ENCODE results near the gene RABGAP1.

The RABGAP1 gene

GRCh38 chr9:123109540-123110279, 168.9 kb downstream of the RABGAP1 start:
- peaks cover 56% of the 10 kb centered on the region for H3K36me3 ChIP-seq (ENCODE audit: control insufficient read depth, insufficient read depth, low read length)
- peaks cover 3% of the 10 kb centered on the region for H3K4me1 ChIP-seq (ENCODE audit: control insufficient read depth, insufficient read depth, low read length, poor library complexity, severe bottlenecking)
- 94 to 98% methylated on average over 12 to 13 of the region's 15 CpGs for WGBS, 2 experiments (ENCODE audit: insufficient coverage in 2 of 2)
- H3K4me3 ChIP-seq (ENCODE audit: extremely low read depth, insufficient read depth, low read length, poor library complexity, severe bottlenecking) = no peak overlapping the region
- no peaks in the 10 kb centered on the region for H3K9me3 ChIP-seq (ENCODE audit: control insufficient read depth, low read length)
- H3K27ac ChIP-seq (ENCODE audit: low read depth, low read length, severe bottlenecking) = no peak overlapping the region

GRCh38 chr9:123111427-123112014, 170.7 kb downstream of the RABGAP1 start:
- WGBS, 2 experiments (ENCODE audit: insufficient coverage in 2 of 2) = 94 to 95% methylated on average over 7 to 8 of the region's 8 CpGs
- Histone ChIP-seq H3K9me3 (ENCODE audit: control insufficient read depth, low read length) (no peaks in the 10 kb centered on the region), H3K4me3 (ENCODE audit: extremely low read depth, insufficient read depth, low read length, poor library complexity, severe bottlenecking) (no peak overlapping the region), H3K36me3 (ENCODE audit: control insufficient read depth, insufficient read depth, low read length) (peaks cover 50% of the 10 kb centered on the region), H3K27ac (ENCODE audit: low read depth, low read length, severe bottlenecking) (no peak overlapping the region), H3K4me1 (ENCODE audit: control insufficient read depth, insufficient read depth, low read length, poor library complexity, severe bottlenecking) (peaks cover 3% of the 10 kb centered on the region)

DNA sequence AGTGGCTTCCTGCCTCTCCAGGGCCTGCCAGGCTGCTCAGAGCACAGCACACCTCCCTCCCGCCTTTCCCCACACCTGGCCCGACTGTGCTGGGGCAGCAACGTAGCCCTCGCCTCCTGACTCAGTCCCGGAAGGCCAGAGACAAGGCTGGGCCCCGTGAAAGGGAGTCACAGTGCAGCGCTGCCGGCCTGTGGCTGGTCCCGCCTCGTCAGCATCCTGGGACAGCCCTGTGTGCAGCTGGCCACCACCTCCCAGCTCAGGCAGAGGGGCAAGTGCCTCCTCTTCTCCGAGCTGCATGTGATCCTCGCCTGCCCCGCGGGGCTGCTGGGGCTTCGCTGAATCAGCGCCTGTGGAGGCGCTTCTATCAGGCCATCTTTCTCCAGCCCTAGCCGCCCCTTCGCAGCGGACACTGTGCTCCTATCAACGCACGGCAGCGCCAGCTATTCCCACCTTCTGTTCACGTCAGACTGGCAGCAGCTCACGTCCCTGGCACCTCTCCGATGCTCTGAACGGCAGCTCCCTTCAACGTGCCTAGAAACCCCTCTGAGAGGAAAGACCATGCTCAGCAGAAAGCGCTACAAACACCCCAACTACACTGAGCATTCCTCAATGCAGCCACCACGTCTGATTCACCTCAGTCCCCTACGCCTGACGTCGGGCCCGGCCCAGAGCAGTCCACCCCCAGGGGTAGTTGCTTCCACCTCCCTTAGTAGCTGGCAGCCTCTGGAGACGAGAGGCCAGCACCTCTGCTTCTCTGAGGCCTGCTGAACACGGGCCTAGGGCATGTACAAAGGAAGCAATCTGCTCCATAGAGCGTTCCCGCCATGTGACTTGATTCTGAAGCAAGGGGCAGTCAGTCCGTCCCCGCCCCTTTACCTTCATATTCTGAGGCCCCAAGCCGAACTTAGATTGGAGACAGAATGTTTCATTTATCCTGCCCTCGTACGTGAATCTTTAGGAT, 171.5 kb downstream of the RABGAP1 start:
- Histone ChIP-seq H3K4me3 (ENCODE audit: extremely low read depth, insufficient read depth, low read length, poor library complexity, severe bottlenecking) (no peak overlapping the region), H3K36me3 (ENCODE audit: control insufficient read depth, insufficient read depth, low read length) (peaks cover 42% of the 10 kb centered on the region), H3K9me3 (ENCODE audit: control insufficient read depth, low read length) (no peaks in the 10 kb centered on the region), H3K27ac (ENCODE audit: low read depth, low read length, severe bottlenecking) (no peak overlapping the region), H3K4me1 (ENCODE audit: control insufficient read depth, insufficient read depth, low read length, poor library complexity, severe bottlenecking) (peaks cover 3% of the 10 kb centered on the region)
- 88 to 90% methylated on average over 35 to 42 of the region's 43 CpGs for WGBS, 2 experiments (ENCODE audit: insufficient coverage in 2 of 2)

- peaks cover 3% of the 10 kb centered on the region for H3K4me1 ChIP-seq (ENCODE audit: control insufficient read depth, insufficient read depth, low read length, poor library complexity, severe bottlenecking)
- no peak overlapping the region for H3K27ac ChIP-seq (ENCODE audit: low read depth, low read length, severe bottlenecking)
- no peaks in the 10 kb centered on the region for H3K9me3 ChIP-seq (ENCODE audit: control insufficient read depth, low read length)
- no peak overlapping the region for H3K4me3 ChIP-seq (ENCODE audit: extremely low read depth, insufficient read depth, low read length, poor library complexity, severe bottlenecking)
- peaks cover 34% of the 10 kb centered on the region for H3K36me3 ChIP-seq (ENCODE audit: control insufficient read depth, insufficient read depth, low read length)
- WGBS, 2 experiments (ENCODE audit: insufficient coverage in 2 of 2) = 91 to 94% methylated on average over 6 to 7 of the region's 7 CpGs
These were observed 172.4 kb downstream of the RABGAP1 start for GRCh38 chr9:123113185-123113584.

GRCh38 chr9:123115146-123115913, 174.5 kb downstream of the RABGAP1 start:
- Histone ChIP-seq H3K9me3 (ENCODE audit: control insufficient read depth, low read length) (no peaks in the 10 kb centered on the region), H3K4me1 (ENCODE audit: control insufficient read depth, insufficient read depth, low read length, poor library complexity, severe bottlenecking) (peaks cover 3% of the 10 kb centered on the region), H3K4me3 (ENCODE audit: extremely low read depth, insufficient read depth, low read length, poor library complexity, severe bottlenecking) (no peak overlapping the region), H3K36me3 (ENCODE audit: control insufficient read depth, insufficient read depth, low read length) (peaks cover 14% of the 10 kb centered on the region), H3K27ac (ENCODE audit: low read depth, low read length, severe bottlenecking) (no peak overlapping the region)
- 97% methylated on average over 16 of the region's 16 CpGs for WGBS, 2 experiments (ENCODE audit: insufficient coverage in 2 of 2)

GRCh38 chr9:123116036-123116435, 175.2 kb downstream of the RABGAP1 start:
- H3K4me3 ChIP-seq (ENCODE audit: extremely low read depth, insufficient read depth, low read length, poor library complexity, severe bottlenecking) = no peak overlapping the region
- WGBS, 2 experiments (ENCODE audit: insufficient coverage in 2 of 2) = 98 to 100% methylated on average over 3 to 5 of the region's 6 CpGs
- peaks cover 3% of the 10 kb centered on the region for H3K4me1 ChIP-seq (ENCODE audit: control insufficient read depth, insufficient read depth, low read length, poor library complexity, severe bottlenecking)
- peaks cover 13% of the 10 kb centered on the region for H3K36me3 ChIP-seq (ENCODE audit: control insufficient read depth, insufficient read depth, low read length)
- H3K9me3 ChIP-seq (ENCODE audit: control insufficient read depth, low read length) = no peaks in the 10 kb centered on the region
- no peak overlapping the region for H3K27ac ChIP-seq (ENCODE audit: low read depth, low read length, severe bottlenecking)

GRCh38 chr9:123119566-123119965, 178.7 kb downstream of the RABGAP1 start:
- WGBS, 2 experiments (ENCODE audit: insufficient coverage in 2 of 2) = 95% methylated on average over 2 to 3 of the region's 7 CpGs
- H3K27ac ChIP-seq (ENCODE audit: low read depth, low read length, severe bottlenecking) = no peak overlapping the region

GRCh38 chr9:123120131-123120530, 179.3 kb downstream of the RABGAP1 start:
- 83% methylated on average over 1 of the region's 5 CpGs; no CpG with 5 or more reads in 1 of the 2 experiments for WGBS, 2 experiments (ENCODE audit: insufficient coverage in 2 of 2)

More at GRCh38 chr9:123119566-123119965, 178.7 kb downstream of the RABGAP1 start:
- Histone ChIP-seq H3K4me3 (ENCODE audit: extremely low read depth, insufficient read depth, low read length, poor library complexity, severe bottlenecking) (no peak overlapping the region), H3K9me3 (ENCODE audit: control insufficient read depth, low read length) (no peaks in the 10 kb centered on the region), H3K4me1 (ENCODE audit: control insufficient read depth, insufficient read depth, low read length, poor library complexity, severe bottlenecking) (no peaks in the 10 kb centered on the region), H3K36me3 (ENCODE audit: control insufficient read depth, insufficient read depth, low read length) (peaks cover 10% of the 10 kb centered on the region)

DNA sequence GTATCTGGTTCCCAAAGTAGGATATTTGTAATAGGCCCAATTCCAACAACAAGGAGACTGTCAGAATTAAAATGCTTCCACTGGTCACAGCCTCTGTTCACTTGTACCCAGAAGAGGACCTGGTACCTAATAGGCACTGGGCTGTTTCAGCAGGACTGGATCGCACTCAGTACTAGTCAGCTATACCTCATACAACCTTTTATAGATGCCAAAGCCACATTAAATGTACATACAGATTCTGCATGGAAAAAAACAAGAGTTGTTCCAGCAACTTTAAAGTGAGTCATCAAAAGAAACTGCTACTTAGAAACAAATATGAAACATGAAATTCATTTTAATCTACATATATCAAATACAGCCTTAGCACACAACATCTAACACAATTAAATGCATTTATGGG, 180.1 kb downstream of the RABGAP1 start:
- peaks cover 5% of the 10 kb centered on the region for H3K36me3 ChIP-seq (ENCODE audit: control insufficient read depth, insufficient read depth, low read length)
- H3K27ac ChIP-seq (ENCODE audit: low read depth, low read length, severe bottlenecking) = no peak overlapping the region
- H3K9me3 ChIP-seq (ENCODE audit: control insufficient read depth, low read length) = no peaks in the 10 kb centered on the region
- 100% methylated on average over 1 of the region's 1 CpG; no CpG with 5 or more reads in 1 of the 2 experiments for WGBS, 2 experiments (ENCODE audit: insufficient coverage in 2 of 2)
- no peak overlapping the region for H3K4me3 ChIP-seq (ENCODE audit: extremely low read depth, insufficient read depth, low read length, poor library complexity, severe bottlenecking)
- no peaks in the 10 kb centered on the region for H3K4me1 ChIP-seq (ENCODE audit: control insufficient read depth, insufficient read depth, low read length, poor library complexity, severe bottlenecking)

More at GRCh38 chr9:123120131-123120530, 179.3 kb downstream of the RABGAP1 start:
- H3K36me3 ChIP-seq (ENCODE audit: control insufficient read depth, insufficient read depth, low read length) = peaks cover 10% of the 10 kb centered on the region
- H3K4me1 ChIP-seq (ENCODE audit: control insufficient read depth, insufficient read depth, low read length, poor library complexity, severe bottlenecking) = no peaks in the 10 kb centered on the region
- no peaks in the 10 kb centered on the region for H3K9me3 ChIP-seq (ENCODE audit: control insufficient read depth, low read length)
- H3K27ac ChIP-seq (ENCODE audit: low read depth, low read length, severe bottlenecking) = no peak overlapping the region
- H3K4me3 ChIP-seq (ENCODE audit: extremely low read depth, insufficient read depth, low read length, poor library complexity, severe bottlenecking) = no peak overlapping the region

GRCh38 chr9:123121457-123121856, 180.6 kb downstream of the RABGAP1 start:
- Histone ChIP-seq H3K9me3 (ENCODE audit: control insufficient read depth, low read length) (no peaks in the 10 kb centered on the region), H3K4me3 (ENCODE audit: extremely low read depth, insufficient read depth, low read length, poor library complexity, severe bottlenecking) (no peak overlapping the region), H3K4me1 (ENCODE audit: control insufficient read depth, insufficient read depth, low read length, poor library complexity, severe bottlenecking) (no peaks in the 10 kb centered on the region), H3K36me3 (ENCODE audit: control insufficient read depth, insufficient read depth, low read length) (peaks cover 4% of the 10 kb centered on the region), H3K27ac (ENCODE audit: low read depth, low read length, severe bottlenecking) (no peak overlapping the region)
- WGBS, 2 experiments (ENCODE audit: insufficient coverage in 2 of 2) = 80 to 100% methylated on average over 1 to 2 of the region's 3 CpGs

Data from mesodermal cell (in vitro differentiated cells).